Prostate gland (tissue), 2 donors: Measurements from ENCODE around the gene RAB13. TPM values are rescaled to one million over a fixed set of nuclear protein-coding genes. Genes with fewer than 3 reads are reported as not detected.

Experiments
- DNase-seq: peaks from one replicate; pipeline ENCODE4 v3.0.0-alpha.2; 2019; ENCODE audit warnings: low spot score
- H3K27ac ChIP-seq, 2 donors: fragments of 200-600 bp; sonication (generic); 2 replicates each; pipeline ENCODE4 v1.5.1; 2017 to 2019
- H3K27me3 ChIP-seq: fragments of 200-600 bp; sonication (generic); replicated peaks from 2 replicates; pipeline ENCODE4 v1.5.1; 2019; ENCODE audit not compliant: insufficient read depth
- H3K36me3 ChIP-seq, 2 donors: fragments of 200-600 bp; sonication (generic); 1 replicate in 1 of 2; 2 replicates in 1 of 2; pipeline versions ENCODE4 v1.5.1 to v1.8.1; 2017 to 2019
- H3K4me1 ChIP-seq: fragments of 200-600 bp; sonication (generic); replicated peaks from 2 replicates; pipeline ENCODE4 v1.5.1; 2019
- H3K4me3 ChIP-seq, 2 donors: fragments of 200-600 bp; sonication (generic); 2 replicates each; pipeline ENCODE4 v1.5.1; 2017 to 2019
- H3K9me3 ChIP-seq: fragments of 200-600 bp; sonication (generic); 2 replicates; pipeline ENCODE4 v1.5.1; 2017
- POLR2A ChIP-seq: fragments of 450-650 bp; IDR thresholded peaks from one replicate; pipeline ENCODE4 v1.6.1; 2016; ENCODE audit warnings: antibody characterized with exemption, mild to moderate bottlenecking
- POLR2AphosphoS5 ChIP-seq: sonication (generic); formaldehyde crosslinking; IDR thresholded peaks from one replicate; pipeline ENCODE4 v1.6.1; 2017; ENCODE audit warnings: antibody characterized with exemption
- WGBS: methylation state at CpG from one replicate; pipeline ENCODE4 v1.1.5; 2018; 5-methylcytosine and 5-hydroxymethylcytosine counted together
- intact Hi-C: fragments of 100-400 bp; cut with DNase I; formaldehyde crosslinking; loops from one replicate; pipeline ENCODE4 v1.14.2; 2022
- total RNA-seq, 2 donors: library from RNA; depleted of rRNA; stranded (reverse); fragments of >200 nt; gene quantifications; one replicate each; pipeline ENCODE4 v1.1.0, GENCODE V29; 2016
- TF ChIP-seq, protein P1 (sequence below), 4 experiments: fragments of 200-600 bp in 2 of 4; fragments of 450-650 bp in 2 of 4; sonication (generic) in 2 of 4; IDR thresholded peaks; 1 replicate in 3 of 4; 2 replicates in 1 of 4; pipeline ENCODE4 v1.5.1; 2016 to 2019; ENCODE audit warnings: antibody characterized with exemption in 4 of 4, mild to moderate bottlenecking in 2 of 4, moderate library complexity in 2 of 4

Gene RAB13
- total RNA-seq, 2 donors from 2014 or later = 49.1 to 49.3 TPM

- Histone ChIP-seq H3K27me3 (no peaks in the 10 kb centered on the region), H3K36me3 (no peaks in the 10 kb centered on the region), H3K4me3 (no peak overlapping the region), H3K9me3 (no peaks in the 10 kb centered on the region), H3K4me1 (no peaks in the 10 kb centered on the region), H3K27ac (peak overlapping the region; percentile 96 to 97)
- no peak for DNase-seq
- WGBS = 51% methylated on average over 3 of the region's 3 CpGs
- intact Hi-C loops = no loop called here
- no peak for TF ChIP-seq POLR2A
These were observed 26.7 kb downstream of the RAB13 start for GRCh38 chr1:153959454-153959853.

GRCh38 chr1:153958961-153959260 is 27.2 kb downstream of the RAB13 start:
- no peak for DNase-seq
- TF ChIP-seq, protein P1, sequence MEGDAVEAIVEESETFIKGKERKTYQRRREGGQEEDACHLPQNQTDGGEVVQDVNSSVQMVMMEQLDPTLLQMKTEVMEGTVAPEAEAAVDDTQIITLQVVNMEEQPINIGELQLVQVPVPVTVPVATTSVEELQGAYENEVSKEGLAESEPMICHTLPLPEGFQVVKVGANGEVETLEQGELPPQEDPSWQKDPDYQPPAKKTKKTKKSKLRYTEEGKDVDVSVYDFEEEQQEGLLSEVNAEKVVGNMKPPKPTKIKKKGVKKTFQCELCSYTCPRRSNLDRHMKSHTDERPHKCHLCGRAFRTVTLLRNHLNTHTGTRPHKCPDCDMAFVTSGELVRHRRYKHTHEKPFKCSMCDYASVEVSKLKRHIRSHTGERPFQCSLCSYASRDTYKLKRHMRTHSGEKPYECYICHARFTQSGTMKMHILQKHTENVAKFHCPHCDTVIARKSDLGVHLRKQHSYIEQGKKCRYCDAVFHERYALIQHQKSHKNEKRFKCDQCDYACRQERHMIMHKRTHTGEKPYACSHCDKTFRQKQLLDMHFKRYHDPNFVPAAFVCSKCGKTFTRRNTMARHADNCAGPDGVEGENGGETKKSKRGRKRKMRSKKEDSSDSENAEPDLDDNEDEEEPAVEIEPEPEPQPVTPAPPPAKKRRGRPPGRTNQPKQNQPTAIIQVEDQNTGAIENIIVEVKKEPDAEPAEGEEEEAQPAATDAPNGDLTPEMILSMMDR (IDR thresholded peaks at IDR 0.05) = no peak
- no peak for TF ChIP-seq POLR2AphosphoS5
- peak overlapping the region in 1 of 2 donors; percentile 83 for H3K4me3 ChIP-seq
- H3K27me3 ChIP-seq = no peaks in the 10 kb centered on the region
- H3K36me3 ChIP-seq = no peaks in the 10 kb centered on the region
- intact Hi-C loops = no loop called here
- H3K4me1 ChIP-seq = no peaks in the 10 kb centered on the region
- WGBS = 6% methylated on average over 4 of the region's 4 CpGs
- H3K9me3 ChIP-seq = no peaks in the 10 kb centered on the region
- H3K27ac ChIP-seq = peak overlapping the region; percentile 96 to 97

DNA sequence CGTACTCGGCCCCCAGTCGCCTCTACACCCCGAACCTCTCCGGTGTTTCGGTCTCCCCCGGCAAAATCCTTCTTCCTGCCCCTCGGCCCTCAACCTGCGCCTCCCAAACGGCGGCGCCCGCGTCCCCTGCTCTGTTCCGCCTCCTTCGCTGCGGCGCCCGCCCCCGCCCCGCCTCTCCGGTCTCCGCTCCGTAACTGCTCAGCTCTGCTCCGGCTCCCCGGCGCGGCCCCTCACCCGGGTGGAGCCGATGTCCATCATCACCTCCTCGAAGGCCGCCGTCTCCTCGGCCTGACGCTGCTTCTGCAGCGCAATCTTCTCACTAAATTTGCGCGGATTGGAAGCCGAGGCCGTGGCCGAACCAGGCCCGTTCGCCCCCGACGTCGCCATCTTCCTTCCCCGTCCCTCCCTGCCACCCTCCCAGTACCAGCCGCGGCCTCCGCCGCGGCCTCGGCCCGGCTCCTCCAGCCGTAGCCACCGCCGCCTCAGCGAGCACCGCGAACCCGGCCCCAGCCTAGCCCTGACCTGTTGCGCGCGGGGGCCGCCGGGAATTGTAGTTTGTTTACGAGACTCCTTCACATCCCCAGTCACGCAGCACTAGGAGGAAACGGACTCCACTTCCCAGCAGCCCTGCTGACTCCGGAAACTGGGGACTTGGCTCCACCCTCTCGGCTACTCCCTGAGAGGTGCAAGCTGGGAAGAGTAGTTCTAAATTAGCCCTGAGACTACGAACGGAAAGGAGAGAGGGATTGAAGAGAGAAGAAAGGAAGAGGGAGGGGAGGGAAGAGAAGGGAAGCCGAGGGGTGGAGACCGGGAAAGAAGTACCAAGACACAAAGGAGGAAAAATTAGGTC is 27.8 kb downstream of the RAB13 start, which contains the start of gene CRTC2:
Gene CRTC2, minus strand, starts transcription at position 502 of the 850 bp plus-strand sequence. Its CDS starts 115 bp downstream, at position 387.
- H3K4me1 ChIP-seq = no peaks in the 10 kb centered on the region
- H3K36me3 ChIP-seq = no peaks in the 10 kb centered on the region
- H3K9me3 ChIP-seq = no peaks in the 10 kb centered on the region
- peak within 1 kb of the TSS; percentile 96 to 97 for H3K27ac ChIP-seq
- peak; percentile 99 for TF ChIP-seq POLR2AphosphoS5
- TF ChIP-seq, protein P1 (IDR thresholded peaks at IDR 0.05) = no peak
- TF ChIP-seq POLR2A = peak; percentile 83
- H3K27me3 ChIP-seq = no peaks in the 10 kb centered on the region
- intact Hi-C loops = no loop called here
- H3K4me3 ChIP-seq = peak within 1 kb of the TSS; percentile 83 to 96
- 1% methylated on average over 66 of the region's 75 CpGs for WGBS
- peak; percentile 99 for DNase-seq

GRCh38 chr1:153957744-153958110 is 28.4 kb downstream of the RAB13 start:
- intact Hi-C loops = no loop called here
- Histone ChIP-seq H3K4me3 (peak overlapping the region; percentile 83 to 96), H3K27ac (peak overlapping the region; percentile 96 to 97), H3K4me1 (no peaks in the 10 kb centered on the region), H3K9me3 (no peaks in the 10 kb centered on the region), H3K27me3 (no peaks in the 10 kb centered on the region), H3K36me3 (peaks cover 0 to 1% of the 10 kb centered on the region in 2 donors)
- no peak for DNase-seq
- TF ChIP-seq, protein P1 (IDR thresholded peaks at IDR 0.05) = no peak
- no peak for TF ChIP-seq POLR2AphosphoS5
- no peak for TF ChIP-seq POLR2A
- 0% methylated on average over 13 of the region's 13 CpGs for WGBS

DNA sequence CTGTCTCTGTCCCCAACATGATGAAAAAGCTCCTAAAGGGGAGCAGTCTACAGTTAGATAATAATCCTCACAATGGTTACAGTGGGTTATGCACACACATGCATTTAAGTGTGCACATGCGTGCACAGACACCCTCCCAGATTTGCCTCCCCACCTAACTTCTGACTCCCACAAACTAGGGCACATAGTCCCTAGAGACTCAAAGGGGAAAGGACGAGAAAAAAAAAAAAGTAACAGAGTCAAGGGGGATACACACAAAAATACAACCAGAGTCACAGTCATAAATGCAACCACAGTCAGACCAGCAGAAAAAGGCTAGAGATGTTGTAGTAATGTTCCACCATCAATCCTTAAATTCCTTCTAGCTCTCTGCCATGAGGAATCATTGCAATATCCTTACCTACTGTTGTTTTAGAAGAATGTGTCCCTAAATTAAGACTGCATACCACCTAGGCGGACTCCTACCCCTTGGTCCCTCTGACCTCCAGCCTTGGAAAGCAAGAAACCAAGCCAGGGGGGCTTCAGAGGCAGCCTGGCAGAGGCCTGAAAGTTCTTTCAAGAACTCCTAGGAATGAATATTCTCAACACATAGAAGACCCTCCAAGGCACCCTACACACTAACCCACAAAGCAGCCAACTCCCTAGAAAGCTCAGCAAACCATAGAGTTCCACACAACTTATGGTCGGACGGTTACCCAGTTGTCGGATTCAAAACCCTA is 29.0 kb downstream of the RAB13 start:
- H3K27me3 ChIP-seq = no peaks in the 10 kb centered on the region
- peaks cover 5 to 7% of the 10 kb centered on the region in 2 donors for H3K36me3 ChIP-seq
- WGBS = 27% methylated on average over 6 of the region's 6 CpGs
- TF ChIP-seq POLR2AphosphoS5 (no peak), POLR2A (no peak)
- TF ChIP-seq, protein P1 (IDR thresholded peaks at IDR 0.05) = no peak
- no peak for DNase-seq
- intact Hi-C loops = no loop called here
- peak overlapping the region; percentile 96 to 97 for H3K27ac ChIP-seq
- no peaks in the 10 kb centered on the region for H3K9me3 ChIP-seq
- H3K4me3 ChIP-seq = peak overlapping the region; percentile 83 to 96
- H3K4me1 ChIP-seq = no peaks in the 10 kb centered on the region
